Measurements from ENCODE around the gene CERS5. TPM values are rescaled to one million over a fixed set of nuclear protein-coding genes. Genes with fewer than 3 reads are reported as not detected.

The CERS5 gene, protein sequence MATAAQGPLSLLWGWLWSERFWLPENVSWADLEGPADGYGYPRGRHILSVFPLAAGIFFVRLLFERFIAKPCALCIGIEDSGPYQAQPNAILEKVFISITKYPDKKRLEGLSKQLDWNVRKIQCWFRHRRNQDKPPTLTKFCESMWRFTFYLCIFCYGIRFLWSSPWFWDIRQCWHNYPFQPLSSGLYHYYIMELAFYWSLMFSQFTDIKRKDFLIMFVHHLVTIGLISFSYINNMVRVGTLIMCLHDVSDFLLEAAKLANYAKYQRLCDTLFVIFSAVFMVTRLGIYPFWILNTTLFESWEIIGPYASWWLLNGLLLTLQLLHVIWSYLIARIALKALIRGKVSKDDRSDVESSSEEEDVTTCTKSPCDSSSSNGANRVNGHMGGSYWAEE
- 25.7 to 30.9 TPM (median 27.5 TPM) in 5 replicates for total RNA-seq (2022; extraction: Qiagen RNA extraction)

DNA sequence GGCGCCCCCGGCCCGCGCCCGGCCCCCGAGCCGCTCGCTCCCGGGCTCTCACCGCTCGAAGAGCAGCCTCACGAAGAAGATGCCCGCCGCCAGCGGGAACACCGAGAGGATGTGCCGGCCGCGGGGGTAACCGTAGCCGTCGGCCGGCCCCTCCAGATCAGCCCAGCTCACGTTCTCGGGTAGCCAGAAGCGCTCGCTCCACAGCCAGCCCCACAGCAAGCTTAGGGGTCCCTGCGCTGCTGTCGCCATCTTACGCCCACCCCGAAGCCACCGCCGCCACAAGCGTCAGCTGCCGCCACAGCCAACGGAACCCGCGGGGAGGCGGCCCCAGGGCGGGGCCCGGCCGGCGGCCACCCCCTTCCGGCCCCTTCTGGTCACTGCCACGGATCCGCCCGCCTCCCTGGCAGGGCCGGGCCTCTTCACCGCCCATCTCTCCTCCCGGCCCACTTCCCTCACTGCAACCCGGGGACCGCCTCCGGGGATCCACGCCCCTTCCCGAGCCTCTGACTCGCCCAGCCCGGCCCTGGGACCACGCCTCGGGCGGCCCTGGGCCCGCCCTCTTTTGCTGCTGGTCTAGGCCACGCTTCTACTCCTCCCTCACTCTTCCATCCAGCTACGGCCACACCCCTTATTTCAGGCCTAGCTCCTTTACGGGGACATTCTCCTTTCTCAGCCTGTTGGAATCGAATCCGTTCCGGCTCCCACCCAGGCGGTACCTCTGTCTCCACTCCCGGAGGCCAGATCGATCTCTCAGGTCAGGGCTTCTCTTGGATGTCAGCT lies at the start of gene CERS5:
Gene CERS5, minus strand, starts transcription at position 321 of the 780 bp plus-strand sequence. Its CDS starts 72 bp downstream, at position 249.

DNA sequence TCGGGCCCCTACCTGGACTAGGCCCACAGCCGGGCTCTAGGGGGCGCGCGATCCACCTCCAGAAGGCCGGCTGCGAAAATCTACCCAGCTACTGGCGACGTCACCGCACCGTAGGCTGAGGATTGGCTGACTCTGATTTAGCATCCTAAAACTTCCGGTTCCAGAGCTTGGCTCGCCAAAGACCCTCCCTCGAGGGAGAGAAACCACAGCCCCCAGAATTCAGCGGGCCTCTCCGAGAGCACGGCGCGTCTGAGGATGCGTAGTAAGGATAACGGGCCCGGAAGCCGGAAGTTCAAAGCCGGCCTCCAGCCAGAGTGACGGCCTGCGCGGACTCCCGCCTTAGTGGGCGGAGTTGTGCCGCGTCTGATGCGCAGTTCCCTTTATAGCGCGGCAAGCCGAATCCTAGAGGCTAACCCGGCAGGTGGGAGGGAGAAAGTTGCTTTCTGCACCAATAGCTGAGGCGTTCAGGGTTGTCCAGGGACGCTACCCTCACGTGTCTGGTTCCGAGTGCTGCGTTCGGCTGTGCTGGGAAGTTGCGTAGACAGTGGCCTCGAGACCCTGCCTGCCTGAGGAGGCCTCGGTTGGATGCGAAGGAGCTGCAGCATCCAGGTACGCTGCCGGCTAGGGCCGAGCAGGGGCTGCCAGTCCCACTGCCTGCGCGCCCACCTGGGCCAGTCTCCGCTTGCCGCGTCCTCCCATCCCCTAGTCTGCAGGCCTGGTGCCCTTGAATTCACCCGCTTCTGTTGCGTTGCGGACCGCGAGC lies 55.3 kb downstream of the CERS5 start, which contains the start of gene COX14:
Gene COX14, plus strand, starts transcription at position 544 of the 763 bp plus-strand sequence. CDS start 7,808 bp downstream, outside the sequence.

DNA sequence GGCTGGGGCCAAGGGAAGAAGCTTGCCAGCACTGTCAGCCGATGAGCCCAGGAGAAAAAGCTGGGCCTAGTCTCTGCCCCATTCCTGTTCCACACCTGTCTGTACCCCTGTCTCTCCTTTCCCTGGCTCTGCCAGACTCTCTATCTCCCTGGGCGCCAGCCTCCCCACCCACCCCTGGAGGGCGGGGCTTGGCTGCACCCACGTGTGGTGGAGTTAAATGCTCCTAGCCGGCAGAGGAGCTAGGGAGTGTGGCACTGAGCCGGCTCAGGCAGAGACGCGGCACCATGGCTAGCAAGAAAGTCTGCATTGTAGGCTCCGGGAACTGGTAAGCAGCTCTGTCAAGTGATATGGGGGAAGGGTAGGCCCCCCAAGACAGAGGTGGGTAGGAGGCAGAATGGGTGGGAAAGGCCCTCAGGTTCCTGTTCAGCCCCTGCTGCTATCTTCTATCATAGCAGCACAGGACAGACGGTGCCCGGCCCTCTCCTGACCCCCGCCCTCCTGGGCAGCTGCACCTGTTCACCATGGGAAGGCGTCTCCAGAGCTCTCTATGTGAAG lies 63.3 kb downstream of the CERS5 start, which contains the start of gene GPD1:
Gene GPD1, plus strand, starts transcription at position 242 of the 555 bp plus-strand sequence. Its CDS starts 43 bp downstream, at position 285.

DNA sequence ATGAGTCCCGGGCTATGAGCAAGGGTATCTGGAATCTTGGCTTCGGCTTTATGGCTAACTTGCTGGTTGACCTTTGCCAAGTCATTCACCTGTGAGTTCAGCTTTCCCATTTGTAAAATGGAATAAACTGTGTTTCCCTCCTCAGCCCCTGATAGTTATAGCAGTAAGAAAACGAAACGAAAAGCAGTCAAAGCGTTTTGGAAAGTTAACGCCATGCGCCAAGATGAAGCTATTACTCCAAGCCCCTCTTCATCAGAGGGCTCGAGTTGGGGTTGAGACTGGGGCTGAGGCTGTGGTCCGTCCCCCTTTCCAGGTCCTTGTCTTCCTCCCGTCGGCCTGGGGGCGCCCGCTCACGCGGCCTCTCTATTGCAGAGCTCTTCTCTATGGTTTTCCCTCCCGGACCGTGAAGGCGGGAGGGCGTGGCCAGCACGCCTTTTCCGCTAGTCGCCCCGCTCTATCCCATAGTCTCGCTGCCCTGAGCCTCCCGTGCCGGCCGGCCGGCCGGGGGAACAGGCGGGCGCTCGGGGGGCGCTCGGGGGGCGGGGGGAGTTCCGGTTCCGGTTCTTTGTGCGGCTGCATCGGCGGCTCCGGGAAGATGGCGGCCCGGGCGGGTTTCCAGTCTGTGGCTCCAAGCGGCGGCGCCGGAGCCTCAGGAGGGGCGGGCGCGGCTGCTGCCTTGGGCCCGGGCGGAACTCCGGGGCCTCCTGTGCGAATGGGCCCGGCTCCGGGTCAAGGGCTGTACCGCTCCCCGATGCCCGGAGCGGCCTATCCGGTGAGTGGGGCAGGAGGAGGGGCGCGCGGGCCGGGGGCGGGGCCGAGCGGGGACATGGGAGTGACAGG lies 82.2 kb downstream of the CERS5 start, which contains the start of gene SMARCD1:
Gene SMARCD1, plus strand, starts transcription at position 568 of the 840 bp plus-strand sequence. Its CDS starts 28 bp downstream, at position 596.

Other genes with a start within 250 kb of the CERS5 start
- gene AQP2, start 216.6 kb downstream of the CERS5 start, total RNA-seq (2022; extraction: Qiagen RNA extraction), result not detected in 5 replicates
- not detected in 5 replicates for gene AQP5, start 205.5 kb downstream of the CERS5 start, total RNA-seq (2022; extraction: Qiagen RNA extraction)
- gene AQP6, start 194.4 kb downstream of the CERS5 start, total RNA-seq (2022; extraction: Qiagen RNA extraction), result 0.13 TPM in 1 of 5 replicates, not detected in the others
- 71.8 to 105 TPM (median 79.8 TPM) in 5 replicates for gene RACGAP1, start 141.9 kb downstream of the CERS5 start, total RNA-seq (2022; extraction: Qiagen RNA extraction)
- gene ASIC1, start 109.8 kb downstream of the CERS5 start, total RNA-seq (2022; extraction: Qiagen RNA extraction), result 5.2 to 5.9 TPM (median 5.6 TPM) in 5 replicates
- gene SMARCD1, start 82.0 kb downstream of the CERS5 start, total RNA-seq (2022; extraction: Qiagen RNA extraction), result 59.4 to 81.8 TPM (median 68.4 TPM) in 5 replicates
- 0.13 to 0.38 TPM (median 0.18 TPM) in 5 replicates for gene GPD1, start 63.4 kb downstream of the CERS5 start, total RNA-seq (2022; extraction: Qiagen RNA extraction)
- 53.0 to 78.7 TPM (median 75.6 TPM) in 5 replicates for gene COX14, start 55.1 kb downstream of the CERS5 start, total RNA-seq (2022; extraction: Qiagen RNA extraction)
- gene LIMA1, start 116.2 kb upstream of the CERS5 start, total RNA-seq (2022; extraction: Qiagen RNA extraction), result 4.8 to 7.6 TPM (median 5.4 TPM) in 5 replicates
- gene FAM186A, start 229.2 kb upstream of the CERS5 start, total RNA-seq (2022; extraction: Qiagen RNA extraction), result not detected in 5 replicates
- 34.4 to 54.5 TPM (median 41.4 TPM) in 5 replicates for gene LARP4, start 233.5 kb upstream of the CERS5 start, total RNA-seq (2022; extraction: Qiagen RNA extraction)